H1 (cell line): ENCODE results near the gene AGPAT2. TPM values are rescaled to one million over a fixed set of nuclear protein-coding genes. Genes with fewer than 3 reads are reported as not detected.

Experiments
- CTCF ChIA-PET: fragments of 300-600 bp; sonication (Branson Sonifier 250); formaldehyde crosslinking; loops from one replicate; lab custom pipeline; 2021; ENCODE audit not compliant: partially characterized antibody; lab: Charles Lee
- POLR2A ChIA-PET: fragments of 300-600 bp; sonication (Branson Sonifier 250); formaldehyde crosslinking; loops from one replicate; lab custom pipeline; 2021; ENCODE audit warnings: inconsistent platforms; ENCODE audit not compliant: partially characterized antibody; lab: Charles Lee
- DNase-seq, 2 experiments: peaks; one replicate each; pipeline versions ENCODE4 v3.0.0 to v3.0.0-alpha.2; 2010 to 2022; ENCODE audit warnings: low spot score in 2 of 2, low read depth in 1 of 2, mixed read lengths in 1 of 2
- FAIRE-seq: peaks from 2 replicates; lab custom pipeline; 2011; peaks lifted over from hg19 to GRCh38; lab: Jason Lieb, UNC
- H2AFZ ChIP-seq: 2 replicates; pipeline ENCODE4 v1.8.1; 2012; ENCODE audit warnings: low read length, inconsistent platforms
- H2AK5ac ChIP-seq: 2 replicates; pipeline ENCODE4 v1.6.1; 2013; ENCODE audit warnings: low read depth, low read length
- H2BK120ac ChIP-seq: replicated peaks from 2 replicates; pipeline ENCODE3; 2013; ENCODE audit warnings: low read depth, low read length, inconsistent platforms
- H2BK12ac ChIP-seq: 2 replicates; pipeline ENCODE4 v1.6.1; 2013; ENCODE audit warnings: low read depth, low read length
- H2BK15ac ChIP-seq: 2 replicates; pipeline ENCODE4 v1.6.1; 2013; ENCODE audit warnings: low read length
- H2BK20ac ChIP-seq: 2 replicates; pipeline ENCODE4 v1.6.1; 2013; ENCODE audit warnings: low read length
- H2BK5ac ChIP-seq: 2 replicates; pipeline ENCODE4 v1.6.1; 2013; ENCODE audit warnings: low read depth, low read length
- H3K14ac ChIP-seq: 2 replicates; pipeline ENCODE4 v1.6.1; 2013; ENCODE audit warnings: inconsistent platforms; ENCODE audit not compliant: insufficient read length
- H3K18ac ChIP-seq: 2 replicates; pipeline ENCODE4 v1.6.1; 2013; ENCODE audit warnings: low read length; ENCODE audit errors: extremely low read depth
- H3K23ac ChIP-seq: 2 replicates; pipeline ENCODE4 v1.6.1; 2013; ENCODE audit warnings: inconsistent platforms; ENCODE audit not compliant: insufficient read length
- H3K23me2 ChIP-seq: 2 replicates; pipeline ENCODE4 v1.6.1; 2013; ENCODE audit warnings: low read depth, low read length
- H3K27ac ChIP-seq: 2 replicates; pipeline ENCODE4 v1.6.1; 2011; ENCODE audit warnings: low read depth, low read length, inconsistent platforms
- H3K27me3 ChIP-seq, 4 experiments: replicated peaks in 1 of 4; 1 replicate in 1 of 4; 2 replicates in 3 of 4; pipeline versions ENCODE4 v1.6.1 to v1.8.1; 2011 to 2013; ENCODE audit warnings: low read length in 3 of 4, mild to moderate bottlenecking in 3 of 4, inconsistent platforms in 2 of 4, mixed read lengths in 2 of 4, moderate library complexity in 1 of 4; ENCODE audit not compliant: control insufficient read depth in 3 of 4, insufficient read depth in 3 of 4; ENCODE audit errors: extremely low read depth in 1 of 4
- H3K36me3 ChIP-seq, 4 experiments: 2 replicates each; pipeline versions ENCODE4 v1.6.1 to v1.8.1; 2011 to 2013; ENCODE audit warnings: mild to moderate bottlenecking in 4 of 4, low read length in 3 of 4, moderate library complexity in 2 of 4, control low read depth in 1 of 4, inconsistent platforms in 1 of 4; ENCODE audit not compliant: insufficient read depth in 4 of 4, control insufficient read depth in 2 of 4
- H3K4ac ChIP-seq: replicated peaks from 2 replicates; pipeline ENCODE3; 2013; ENCODE audit warnings: low read length, low read depth, mixed read lengths, inconsistent platforms; ENCODE audit not compliant: insufficient read length
- H3K4me1 ChIP-seq, 4 experiments: replicated peaks in 1 of 4; 1 replicate in 1 of 4; 2 replicates in 3 of 4; pipeline versions ENCODE4 v1.6.1 to v1.8.1; 2011 to 2013; ENCODE audit warnings: low read length in 3 of 4, inconsistent platforms in 2 of 4, mixed read lengths in 1 of 4; ENCODE audit not compliant: insufficient read depth in 4 of 4, control insufficient read depth in 3 of 4
- H3K4me2 ChIP-seq, 2 experiments: 2 replicates each; pipeline versions ENCODE4 v1.6.1 to v1.8.1; 2011 to 2013; ENCODE audit warnings: low read depth in 2 of 2, low read length in 2 of 2, control low read depth in 1 of 2, inconsistent platforms in 1 of 2, mild to moderate bottlenecking in 1 of 2; ENCODE audit not compliant: insufficient read depth in 1 of 2
- H3K4me3 ChIP-seq, 4 experiments: fragments of 200-600, 300-600 bp in 1 of 4; sonication (generic), shearing (Covaris generic), sonication (Bioruptor Twin) in 1 of 4; 2 replicates each; pipeline versions ENCODE4 v1.5.1 to v1.8.1; 2011 to 2016; ENCODE audit warnings: low read length in 4 of 4, low read depth in 3 of 4, control low read depth in 2 of 4, inconsistent platforms in 2 of 4, mild to moderate bottlenecking in 2 of 4, mixed read lengths in 1 of 4, moderate library complexity in 1 of 4; ENCODE audit not compliant: insufficient read depth in 2 of 4; ENCODE audit errors: extremely low read depth in 1 of 4
- H3K56ac ChIP-seq: replicated peaks from 2 replicates; pipeline ENCODE3; 2013; ENCODE audit warnings: low read depth, mild to moderate bottlenecking, mixed read lengths, low read length, inconsistent platforms; ENCODE audit not compliant: insufficient read length
- H3K79me1 ChIP-seq: 2 replicates; pipeline ENCODE4 v1.6.1; 2013; ENCODE audit warnings: low read depth, low read length, control low read depth
- H3K79me2 ChIP-seq, 2 experiments: 2 replicates each; pipeline versions ENCODE4 v1.6.1 to v1.8.1; 2012 to 2013; ENCODE audit warnings: low read length in 2 of 2, mild to moderate bottlenecking in 2 of 2, inconsistent platforms in 1 of 2; ENCODE audit not compliant: insufficient read depth in 2 of 2, control insufficient read depth in 1 of 2
- H3K9ac ChIP-seq, 4 experiments: replicated peaks in 1 of 4; 1 replicate in 1 of 4; 2 replicates in 3 of 4; pipeline versions ENCODE4 v1.6.1 to v1.8.1; 2011 to 2013; ENCODE audit warnings: low read depth in 3 of 4, low read length in 3 of 4, control low read depth in 2 of 4, mild to moderate bottlenecking in 2 of 4, moderate library complexity in 2 of 4, inconsistent platforms in 1 of 4; ENCODE audit errors: extremely low read depth in 1 of 4
- H3K9me3 ChIP-seq, 2 experiments: 2 replicates each; pipeline versions ENCODE4 v1.6.1 to v1.8.1; 2012 to 2013; ENCODE audit warnings: mild to moderate bottlenecking in 2 of 2, moderate library complexity in 2 of 2, control low read depth in 1 of 2, inconsistent platforms in 1 of 2, low read depth in 1 of 2, low read length in 1 of 2, mixed read lengths in 1 of 2; ENCODE audit not compliant: insufficient read depth in 2 of 2
- H4K20me1 ChIP-seq, 2 experiments: replicated peaks in 1 of 2; 2 replicates each; pipeline versions ENCODE3 to v1.8.1; 2011 to 2013; ENCODE audit warnings: inconsistent platforms in 2 of 2, low read length in 2 of 2, mild to moderate bottlenecking in 1 of 2; ENCODE audit not compliant: insufficient read depth in 2 of 2, control insufficient read depth in 1 of 2
- H4K5ac ChIP-seq: 2 replicates; pipeline ENCODE4 v1.6.1; 2013; ENCODE audit warnings: low read length, low read depth, mixed read lengths, inconsistent platforms; ENCODE audit not compliant: insufficient read length
- H4K8ac ChIP-seq: 2 replicates; pipeline ENCODE4 v1.8.0; 2013; ENCODE audit warnings: mild to moderate bottlenecking, moderate library complexity, low read length, inconsistent platforms; ENCODE audit not compliant: insufficient read depth; ENCODE audit errors: extremely low read depth
- H4K91ac ChIP-seq: replicated peaks from 2 replicates; pipeline ENCODE3; 2013; ENCODE audit warnings: low read length, mixed read lengths, inconsistent platforms; ENCODE audit not compliant: insufficient read length
- ATF3 ChIP-seq: IDR thresholded peaks from 2 replicates; pipeline ENCODE4 v1.6.1; 2011; ENCODE audit warnings: low read depth, mild to moderate bottlenecking, low read length; ENCODE audit not compliant: insufficient read depth
- CBX5 ChIP-seq: fragments of 300-800, 300-1000 bp; sonication (generic); IDR thresholded peaks from 2 replicates; pipeline ENCODE4 v1.7.1; 2016; ENCODE audit warnings: antibody characterized with exemption, low read length, low read depth
- KDM5A ChIP-seq: fragments of 200-600 bp; IDR thresholded peaks from 2 replicates; pipeline ENCODE4 v1.7.1; 2012; ENCODE audit warnings: mild to moderate bottlenecking, low read length, inconsistent platforms, mixed read lengths
- TEAD4 ChIP-seq: IDR thresholded peaks from 2 replicates; pipeline ENCODE4 v1.6.1; 2012; ENCODE audit warnings: low read depth, low read length, inconsistent platforms, mixed read lengths
- WGBS, 2 experiments: shearing (Covaris generic) in 1 of 2; methylation state at CpG; one replicate each; pipeline versions ENCODE4 v1.1.6 to v1.1.7; 2013 to 2015; ENCODE audit warnings: low lambda C conversion rate in 2 of 2, mixed read lengths in 2 of 2, inconsistent platforms in 1 of 2, low coverage in 1 of 2, missing lambda C conversion rate in 1 of 2; ENCODE audit not compliant: insufficient replicate concordance in 2 of 2, insufficient coverage in 1 of 2, insufficient read length in 1 of 2; ENCODE audit errors: extremely low coverage in 1 of 2, missing lambda C conversion rate in 1 of 2; 5-methylcytosine and 5-hydroxymethylcytosine counted together
- polyA plus RNA-seq, 7 experiments: library from polyadenylated mRNA; depleted of rRNA in 3 of 7; stranded (reverse) in 5 of 7; unstranded in 2 of 7; fragments of >200 nt in 5 of 7; fragments of 200-250 nt in 2 of 7; gene quantifications; 1 replicate in 5 of 7; 2 replicates in 1 of 7; 4 replicates in 1 of 7; pipeline versions ENCODE4 v1.2.1 to v1.2.3, GENCODE V29; 2011 to 2013; ENCODE audit warnings: missing spikeins in 2 of 7, mixed read lengths in 2 of 7
- total RNA-seq: library from RNA; stranded (reverse); fragmentation: NEBNext Ultra II Directional; extraction: Animal tissue kit (Norgen Biotek cat#: 25700); gene quantifications from 2 replicates; pipeline ENCODE4 v1.2.1, GENCODE V29; 2021

AGPAT2 gene
- total and polyA plus RNA-seq, 2 of the 8 experiments (the other 6 are each of a cell fraction or from before 2014, with no cell fraction given): 31.6 to 37.6 TPM

GRCh38 chr9:136644593-136645351, 42.5 kb downstream of the AGPAT2 start:
- Histone ChIP-seq H3K9ac (no peak overlapping the region), H4K20me1 (no peaks in the 10 kb centered on the region), H3K27me3 (peaks cover 0 to 6% (median 0%) of the 10 kb centered on the region in 4 experiments; a peak in 1 of 7 replicates), H3K27ac (no peak overlapping the region), H3K4ac (no peak overlapping the region), H4K91ac (peak overlapping the region; percentile 81), H3K23me2 (no peaks in the 10 kb centered on the region), H2BK15ac (peak overlapping the region; percentile 97), H3K36me3 (no peaks in the 10 kb centered on the region), H2BK12ac (peak overlapping the region; percentile 68; the same call in 1 of the 2 replicates), H3K56ac (peak overlapping the region; percentile 25), H2AK5ac (no peak overlapping the region; the same call in 1 of the 2 replicates), H3K4me2 (peak overlapping the region in 1 of 2 experiments; percentile 66; a peak in 2 of 4 replicates), H2BK20ac (no peak overlapping the region), H3K23ac (no peak overlapping the region), H2BK120ac (no peak overlapping the region), H3K14ac (no peak overlapping the region), H3K79me1 (no peaks in the 10 kb centered on the region), H4K8ac (peak overlapping the region; percentile 95), H3K4me3 (peak overlapping the region in 2 of 4 experiments; percentile 10 to 45; a peak in 1 of 8 replicates), H3K79me2 (no peaks in the 10 kb centered on the region), H3K9me3 (no peaks in the 10 kb centered on the region), H3K4me1 (peaks cover 0 to 10% (median 3%) of the 10 kb centered on the region in 4 experiments; a peak in 4 of 7 replicates), H2AFZ (no peak overlapping the region; the same call in 1 of the 2 replicates), H3K18ac (no peak overlapping the region), H4K5ac (no peak overlapping the region), H2BK5ac (no peak overlapping the region)
- 30% methylated on average over 23 of the region's 30 CpGs; no CpG with 5 or more reads in 1 of the 2 experiments for WGBS, 2 experiments
- peak in 1 of 2 experiments; percentile 93 for DNase-seq
- no peak for FAIRE-seq
- POLR2A ChIA-PET: interaction anchor here (0.8 kb wide), 1 partner anchor 83 kb away, joined by 3 read pairs; no protein-coding TSS in a partner anchor
- CTCF ChIA-PET: interaction anchor here (0.7 to 16.1 kb wide), 33 partner anchors 9 to 207 kb away, joined by 3 to 237 read pairs (median 4); partner anchors contain the start of gene EGFL7
- TF ChIP-seq CBX5: no peak
- TF ChIP-seq KDM5A: no peak
- no peak for TF ChIP-seq ATF3
- TF ChIP-seq TEAD4: no peak
